ENCODE measurements around the gene CFAP43.

DNA sequence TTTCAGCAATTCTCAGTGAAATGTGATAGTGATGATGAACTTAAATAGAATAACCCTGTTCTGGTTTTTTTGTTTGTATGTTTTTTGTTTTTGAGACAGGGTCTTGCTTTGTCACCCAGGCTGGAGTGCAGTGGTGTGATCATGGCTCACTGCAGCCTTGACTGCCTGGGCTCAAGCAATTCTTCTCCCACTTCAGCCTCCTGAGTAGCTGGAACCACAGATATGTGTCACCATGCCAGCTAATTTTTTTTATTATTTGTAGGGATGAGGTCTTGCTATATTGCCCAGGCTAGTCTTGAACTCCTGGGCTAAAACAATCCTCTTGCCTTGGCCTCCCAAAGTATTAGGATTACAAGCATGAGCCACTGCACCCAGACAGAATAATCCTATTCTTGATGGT lies 132.2 kb downstream of the CFAP43 start:
- no peak for TF ChIP-seq GATA2 (IDR thresholded peaks at IDR 0.05; ENCODE audit: low read depth, low read length)
- TF ChIP-seq GATA3 (IDR thresholded peaks at IDR 0.05; ENCODE audit: low read depth, low read length) = no peak
